GM19372 (cell line): ENCODE results near the gene DNM3.
"Not testable (repeated sequence)": the region's sequence is repeated elsewhere in the genome, so short reads cannot be mapped to it uniquely, and the experiment has no call there.

ENCODE experiments used
- ATAC-seq: cut with Tn5 transposase; IDR thresholded peaks from one replicate; pipeline ENCODE4 v1.9.1; 2021; ENCODE audit warnings: mild to moderate bottlenecking, low read depth, moderate library complexity; ENCODE audit not compliant: unreplicated experiment

Gene DNM3

DNA sequence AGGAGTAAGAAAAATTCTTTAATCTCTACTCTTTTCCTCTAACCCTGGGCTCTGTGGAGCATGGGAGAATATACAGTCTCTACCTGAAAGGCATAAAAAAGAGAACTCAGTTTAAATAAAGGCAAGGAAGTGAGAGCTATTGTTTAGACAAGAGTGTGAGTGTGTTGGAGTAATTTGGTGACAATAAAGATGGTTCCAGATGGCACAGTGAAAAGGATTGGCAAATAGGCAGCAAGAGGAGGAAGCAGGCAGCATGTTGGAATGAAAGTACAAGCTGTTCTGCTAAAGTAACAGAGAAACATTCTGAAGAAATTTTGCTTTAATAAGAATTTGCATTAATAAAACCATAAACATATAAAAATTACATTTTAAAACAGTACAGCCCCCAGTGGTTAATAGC is 163.4 kb downstream of the DNM3 start:
- no peak for ATAC-seq

DNA sequence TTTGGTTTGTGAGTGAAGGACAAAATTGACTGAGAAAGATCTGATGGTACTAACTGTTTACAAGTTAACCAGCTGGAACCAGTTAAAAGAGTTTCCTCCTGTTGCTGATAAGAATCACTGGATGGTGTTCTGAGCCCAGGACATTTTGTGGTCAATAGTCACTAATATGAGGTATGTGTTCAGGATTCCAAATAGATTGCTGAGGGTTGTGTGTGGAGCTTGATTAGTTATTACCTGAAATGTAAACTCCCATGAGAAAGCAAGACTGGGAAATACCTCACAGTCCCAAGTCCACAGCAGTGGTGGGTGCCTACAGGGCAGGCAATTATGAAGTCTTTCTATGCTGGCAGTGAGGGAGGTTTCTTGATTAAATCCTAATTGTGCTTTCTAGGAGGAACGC is 164.6 kb downstream of the DNM3 start:
- no peak for ATAC-seq

GRCh38 chr1:172006660-172007059 is 165.4 kb downstream of the DNM3 start:
- no peak for ATAC-seq

- ATAC-seq: no peak
These were observed 177.5 kb downstream of the DNM3 start for GRCh38 chr1:172018727-172019311.

DNA sequence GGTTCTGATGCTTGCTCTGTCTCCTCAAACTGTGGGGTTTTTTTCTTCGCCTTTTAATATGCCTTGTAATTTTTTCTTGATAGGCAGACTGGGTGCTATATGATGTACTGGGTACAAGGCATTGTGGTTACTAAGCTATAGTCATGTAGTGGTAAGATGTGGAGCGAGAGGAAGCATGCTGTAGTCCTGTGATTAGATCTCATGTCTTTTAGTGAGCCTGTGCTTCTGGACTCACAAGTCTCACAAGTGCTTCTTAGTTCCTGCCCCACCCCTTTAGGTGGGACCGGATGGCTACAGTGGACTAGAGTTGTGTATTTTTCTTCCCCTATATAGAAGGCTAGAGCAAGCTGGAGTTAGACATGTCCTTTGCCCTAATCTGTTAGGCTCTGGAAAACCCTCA is 178.7 kb downstream of the DNM3 start:
- no peak for ATAC-seq

DNA sequence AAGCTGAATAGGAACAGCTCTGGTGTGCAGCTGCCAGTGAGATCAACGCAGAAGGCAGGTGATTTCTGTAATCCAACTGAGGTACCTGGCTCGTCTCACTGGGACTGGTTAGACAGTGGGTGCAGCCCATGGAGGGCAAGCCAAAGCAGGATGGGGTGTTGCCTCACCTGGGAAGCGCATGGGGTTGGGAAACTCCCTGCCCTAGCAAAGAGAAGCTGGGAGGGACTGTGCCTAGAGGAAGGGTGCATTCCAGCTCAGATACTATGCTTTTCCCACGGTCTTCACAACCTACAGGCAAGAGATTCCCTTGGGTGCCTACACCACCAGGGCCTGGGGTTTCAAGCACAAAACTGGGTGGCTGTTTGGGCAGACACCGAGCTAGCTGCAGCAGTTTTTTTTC is 183.2 kb downstream of the DNM3 start:
- ATAC-seq: no peak

DNA sequence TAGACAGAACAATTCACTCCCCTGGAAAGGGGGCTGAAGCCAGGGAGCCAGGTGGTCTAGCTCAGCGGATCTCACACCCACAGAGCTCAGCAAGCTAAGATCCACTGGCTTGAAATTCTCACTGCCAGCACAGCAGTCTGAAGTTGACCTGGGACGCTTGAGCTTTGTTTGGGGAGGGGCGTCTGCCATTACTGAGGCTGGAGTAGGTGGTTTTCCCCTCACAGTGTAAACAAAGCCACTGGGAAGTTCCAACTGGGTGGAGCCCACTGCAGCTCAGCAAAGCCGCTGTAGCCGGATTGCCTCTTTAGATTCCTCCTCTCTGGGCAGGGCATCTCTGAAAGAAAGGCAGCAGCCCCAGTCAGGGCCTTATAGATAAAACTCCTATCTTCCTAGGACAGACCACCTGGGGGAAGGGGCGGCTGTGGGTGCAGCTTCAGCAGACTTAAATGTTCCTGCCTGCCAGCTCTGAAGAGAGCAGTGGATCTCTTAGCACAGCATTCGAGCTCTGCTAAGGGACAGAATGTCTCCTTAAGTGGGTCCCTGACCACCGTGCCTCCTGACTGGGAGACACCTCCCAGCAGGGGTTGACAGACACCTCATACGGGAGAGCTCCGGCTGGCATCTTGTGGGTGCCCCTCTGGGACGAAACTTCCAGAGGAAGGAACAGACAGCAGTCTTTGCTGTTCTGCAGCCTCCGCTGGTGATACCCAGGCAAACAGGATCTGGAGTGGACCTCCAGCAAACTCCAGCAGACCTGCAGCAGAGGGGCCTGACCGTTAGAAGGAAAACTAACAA is 183.8 kb downstream of the DNM3 start:
- not testable (repeated sequence) for ATAC-seq

DNA sequence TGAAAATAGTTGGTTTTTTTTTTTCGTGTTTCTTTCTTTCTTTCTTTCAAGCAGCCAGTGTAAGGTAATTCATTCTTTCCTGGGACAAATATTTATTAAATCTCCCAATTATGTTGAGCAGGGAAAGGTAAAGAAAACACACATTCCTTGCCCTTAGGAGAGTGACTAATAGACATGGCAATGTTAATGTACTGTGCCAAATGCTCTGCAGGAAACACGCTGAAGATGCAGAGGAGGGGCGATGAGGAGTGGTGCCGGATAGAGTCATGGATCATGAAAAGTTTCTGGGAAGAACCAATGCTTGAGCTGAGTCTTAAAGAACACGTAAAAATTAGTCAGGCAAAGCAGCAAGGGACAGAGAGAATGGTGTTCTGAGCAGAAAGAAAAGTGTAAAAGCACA is 199.2 kb downstream of the DNM3 start:
- no peak for ATAC-seq

DNA sequence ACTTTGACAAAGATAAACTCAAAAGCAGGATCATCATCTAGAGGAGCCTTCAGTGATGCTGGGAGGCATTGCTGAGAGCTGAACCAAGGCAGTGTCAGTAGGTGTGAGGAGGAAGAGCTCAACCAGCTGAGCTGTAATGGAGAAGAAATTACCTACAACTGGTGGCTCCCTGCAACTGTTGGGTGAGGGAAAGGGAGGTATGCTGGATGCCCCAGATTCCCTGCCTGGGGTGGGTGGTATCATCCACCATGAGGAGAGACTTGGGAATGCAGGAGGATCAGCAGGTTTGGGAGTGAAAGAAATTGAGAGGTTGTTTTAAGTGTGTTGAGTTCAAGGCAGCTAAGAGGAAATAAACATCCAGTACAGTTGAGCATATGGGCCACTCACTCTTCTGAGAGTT is 199.8 kb downstream of the DNM3 start:
- no peak for ATAC-seq

DNA sequence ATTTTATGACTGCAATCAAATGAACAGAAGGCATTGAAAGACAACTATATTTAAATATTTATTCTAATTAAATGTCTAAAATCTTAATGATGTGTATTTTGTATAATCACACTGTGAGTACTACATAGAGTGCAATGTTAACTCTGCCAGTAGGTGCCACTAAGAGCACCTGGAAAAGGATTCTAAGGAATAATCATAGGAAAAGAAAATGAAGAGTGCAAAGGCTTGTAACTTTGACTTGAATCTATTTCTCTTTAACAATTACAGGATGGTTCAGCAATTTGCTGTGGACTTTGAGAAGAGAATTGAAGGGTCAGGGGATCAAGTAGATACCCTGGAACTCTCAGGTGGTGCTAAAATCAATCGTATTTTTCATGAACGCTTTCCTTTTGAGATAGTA is 200.4 kb downstream of the DNM3 start:
- no peak for ATAC-seq

- ATAC-seq: no peak
These were observed 202.6 kb downstream of the DNM3 start for GRCh38 chr1:172043900-172044299.

DNA sequence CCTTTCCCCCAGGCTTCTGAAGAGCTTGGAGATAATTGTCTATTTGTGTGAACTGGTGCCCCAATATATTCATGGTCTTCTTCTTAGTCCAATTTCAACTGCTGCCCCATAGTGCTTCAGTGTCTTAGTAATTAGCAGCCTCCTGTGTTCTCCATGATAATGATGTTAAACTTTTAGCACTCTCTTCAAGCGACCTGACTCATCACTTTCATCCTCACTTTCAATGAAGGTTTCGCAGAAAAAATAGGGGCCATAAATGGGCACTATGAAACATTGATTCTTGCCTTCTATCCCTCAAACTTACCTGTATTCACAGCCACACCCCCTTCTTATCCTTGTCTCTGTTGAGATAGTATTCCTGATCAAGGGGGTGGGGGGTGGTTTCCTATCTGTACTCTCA is 210.6 kb downstream of the DNM3 start:
- no peak for ATAC-seq

GRCh38 chr1:172054172-172054571 is 212.9 kb downstream of the DNM3 start:
- ATAC-seq: no peak

DNA sequence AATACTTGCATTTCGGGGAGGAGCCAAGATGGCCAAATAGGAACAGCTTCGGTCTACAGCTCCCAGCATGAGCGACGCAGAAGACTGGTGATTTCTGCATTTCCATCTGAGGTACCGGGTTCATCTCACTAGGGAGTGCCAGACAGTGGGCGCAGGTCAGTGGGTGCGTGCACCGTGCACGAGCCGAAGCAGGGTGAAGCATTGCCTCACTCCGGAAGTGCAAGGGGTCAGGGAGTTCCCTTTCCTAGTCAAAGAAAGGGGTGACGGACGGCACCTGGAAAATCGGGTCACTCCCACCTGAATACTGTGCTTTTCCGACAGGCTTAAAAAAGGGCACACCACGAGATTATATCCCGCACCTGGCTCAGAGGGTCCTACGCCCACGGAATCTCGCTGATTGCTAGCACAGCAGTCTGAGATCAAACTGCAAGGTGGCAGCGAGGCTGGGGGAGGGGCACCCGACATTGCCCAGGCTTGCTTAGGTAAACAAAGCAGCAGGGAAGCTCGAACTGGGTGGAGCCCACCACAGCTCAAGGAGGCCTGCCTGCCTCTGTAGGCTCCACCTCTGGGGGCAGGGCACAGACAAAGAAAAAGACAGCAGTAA is 214.6 kb downstream of the DNM3 start:
- ATAC-seq: not testable (repeated sequence)

DNA sequence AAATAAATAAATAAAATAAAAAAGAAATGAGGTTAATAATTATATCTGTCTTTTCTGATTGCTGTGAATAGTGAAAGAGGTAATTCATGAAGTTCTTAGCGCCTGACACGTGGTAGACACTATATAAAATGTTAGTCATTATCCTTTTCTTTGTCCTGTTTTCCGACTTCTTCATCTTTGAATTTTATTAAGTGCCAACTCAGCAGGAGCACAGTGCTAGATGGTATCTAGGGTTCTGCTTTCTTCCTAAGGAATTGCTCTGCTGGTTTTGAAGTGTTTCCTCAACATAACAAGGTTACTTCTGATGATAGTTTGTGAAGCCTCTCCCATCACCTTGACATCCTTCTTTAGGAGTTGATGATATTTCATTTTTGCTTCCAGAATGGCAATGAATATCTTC is 227.0 kb downstream of the DNM3 start:
- no peak for ATAC-seq

DNA sequence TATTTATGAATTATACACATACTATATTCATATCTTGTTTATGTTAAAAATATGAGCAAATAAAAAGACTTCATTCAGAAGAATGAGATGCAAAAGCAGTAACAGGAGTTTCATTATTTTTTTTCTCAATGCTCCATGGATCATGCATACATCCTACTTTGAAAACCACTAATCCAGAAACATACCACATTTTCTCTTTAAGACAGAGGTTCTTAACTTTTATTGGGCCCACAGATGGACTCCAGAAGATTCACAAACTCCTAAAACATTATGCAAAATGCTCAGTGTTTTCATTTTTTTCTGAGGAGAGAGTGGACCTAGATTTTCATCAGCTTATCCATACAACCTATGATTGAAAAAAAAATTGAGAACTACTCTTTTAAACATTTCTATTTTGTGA is 227.8 kb downstream of the DNM3 start:
- no peak for ATAC-seq

DNA sequence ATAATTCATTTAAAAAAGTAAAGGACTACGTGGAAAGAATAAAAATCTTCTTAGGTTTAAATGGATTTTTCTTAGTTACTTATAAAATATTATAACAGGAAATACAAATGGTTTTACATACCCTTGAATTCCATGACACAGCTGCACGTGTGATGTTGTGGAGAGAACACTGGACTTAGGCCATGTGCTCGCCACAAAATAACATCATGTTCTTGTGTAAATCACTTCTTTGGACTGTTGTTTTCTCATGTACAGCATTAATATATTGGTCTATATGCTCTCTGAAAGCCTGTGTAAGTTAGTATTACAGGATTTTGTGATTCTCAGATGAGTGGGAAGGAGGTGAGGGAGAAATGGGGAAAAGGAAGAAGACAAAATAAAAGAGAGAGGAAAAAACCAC is 228.2 kb downstream of the DNM3 start:
- ATAC-seq: no peak

DNA sequence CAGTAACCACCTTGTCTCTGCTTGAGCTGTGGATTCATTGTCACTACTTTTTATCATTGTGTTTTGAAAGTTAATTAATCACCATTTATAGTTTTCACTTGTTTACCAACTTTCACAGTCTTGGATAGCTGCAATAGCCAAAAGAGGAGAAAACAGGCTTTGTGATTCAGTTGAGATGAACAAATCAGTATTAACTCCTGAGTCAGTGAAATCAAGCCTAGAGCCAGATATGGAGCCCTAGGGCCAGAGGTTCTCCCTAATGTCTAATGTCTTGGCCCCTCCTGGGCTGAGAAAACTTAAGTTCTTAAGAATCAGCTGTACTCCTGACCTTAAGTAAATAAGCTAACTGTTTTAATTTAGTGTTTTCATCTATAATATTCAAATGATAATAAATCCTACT is 228.8 kb downstream of the DNM3 start:
- ATAC-seq: no peak

DNA sequence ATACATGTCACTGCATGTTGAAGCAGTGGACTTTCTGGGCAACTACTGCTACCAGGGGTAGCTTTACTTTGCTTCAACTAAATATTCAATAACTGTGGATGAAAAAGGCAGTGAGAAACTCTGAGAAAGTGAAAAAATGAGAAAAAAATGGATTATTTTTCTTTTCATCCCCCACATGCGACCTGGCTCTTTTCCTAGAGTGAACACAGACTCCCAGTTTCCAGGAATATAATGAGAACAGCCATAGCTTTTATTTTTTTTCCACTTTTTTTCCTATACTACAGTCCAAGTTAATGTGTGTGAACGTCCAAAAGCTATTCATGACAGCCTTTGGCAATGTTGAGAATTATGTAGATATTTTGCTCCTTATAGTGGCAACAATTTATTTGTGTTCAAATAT is 230.4 kb downstream of the DNM3 start:
- ATAC-seq: no peak

GRCh38 chr1:172079859-172080258 is 238.6 kb downstream of the DNM3 start:
- ATAC-seq: not testable (repeated sequence)

GRCh38 chr1:172083191-172083590 is 241.9 kb downstream of the DNM3 start:
- no peak for ATAC-seq

GRCh38 chr1:172084876-172085275 is 243.6 kb downstream of the DNM3 start:
- ATAC-seq: no peak
